PC-9 (cell line): Measurements from ENCODE around the gene DNAJA4. TPM values are rescaled to one million over a fixed set of nuclear protein-coding genes. Genes with fewer than 3 reads are reported as not detected.

Experiments
- BruUV-seq: library from RNA; stranded (reverse); fragments of 400-500 nt; replicated peaks from 2 replicates; lab custom pipeline; 2021; lab: Mats Ljungman, UMichigan
- CTCF ChIA-PET: fragments of 300-600 bp; sonication (Branson Sonifier 250); formaldehyde crosslinking; loops from one replicate; lab custom pipeline; 2022; ENCODE audit warnings: antibody characterized with exemption; lab: Charles Lee
- POLR2A ChIA-PET: fragments of 300-600 bp; sonication (Branson Sonifier 250); formaldehyde crosslinking; loops from one replicate; lab custom pipeline; 2022; ENCODE audit warnings: antibody characterized with exemption; ENCODE audit not compliant: unreplicated experiment; lab: Charles Lee
- DNase-seq, 2 experiments: peaks; one replicate each; pipeline versions ENCODE4 v3.0.0 to v3.0.0-alpha.2; 2015 to 2022; ENCODE audit warnings: mixed read lengths in 1 of 2
- H2AFZ ChIP-seq: fragments of 200-600 bp; sonication (generic); 2 replicates; pipeline ENCODE4 v1.8.1; 2017; ENCODE audit warnings: antibody characterized with exemption
- H3F3A ChIP-seq: fragments of 200-600 bp; sonication (generic); 2 replicates; pipeline ENCODE4 v1.8.1; 2017; ENCODE audit warnings: antibody characterized with exemption, mild to moderate bottlenecking, low read depth; ENCODE audit not compliant: insufficient read depth
- H3K27ac ChIP-seq: fragments of 200-600 bp; sonication (generic); 2 replicates; pipeline ENCODE4 v1.6.1; 2016; ENCODE audit warnings: mixed run types
- H3K27me3 ChIP-seq: fragments of 200-600 bp; sonication (generic); 2 replicates; pipeline ENCODE4 v1.6.1; 2016; ENCODE audit warnings: low read depth, mixed run types; ENCODE audit not compliant: insufficient read depth
- H3K36me3 ChIP-seq: fragments of 200-600 bp; sonication (generic); 2 replicates; pipeline ENCODE4 v1.6.1; 2016; ENCODE audit warnings: low read depth, mixed run types
- H3K4me1 ChIP-seq: fragments of 200-600 bp; sonication (generic); replicated peaks from 2 replicates; pipeline ENCODE4 v1.6.1; 2016; ENCODE audit warnings: mixed run types; ENCODE audit not compliant: insufficient read depth
- H3K4me2 ChIP-seq: fragments of 200-600 bp; sonication (generic); 2 replicates; pipeline ENCODE4 v1.6.1; 2017; ENCODE audit warnings: mixed run types
- H3K4me3 ChIP-seq: fragments of 200-600 bp; sonication (generic); 2 replicates; pipeline ENCODE4 v1.6.1; 2016; ENCODE audit warnings: mixed run types
- H3K79me2 ChIP-seq: fragments of 200-600 bp; sonication (generic); 2 replicates; pipeline ENCODE4 v1.6.1; 2017; ENCODE audit warnings: low read depth, mixed run types
- H3K9me2 ChIP-seq: fragments of 200-600 bp; sonication (generic); 2 replicates; pipeline ENCODE4 v1.8.1; 2017; ENCODE audit warnings: mild to moderate bottlenecking; ENCODE audit not compliant: insufficient read depth
- H3K9me3 ChIP-seq: fragments of 200-600 bp; sonication (generic); 2 replicates; pipeline ENCODE4 v1.8.1; 2016; ENCODE audit warnings: low read depth; ENCODE audit not compliant: insufficient read depth
- H4K20me1 ChIP-seq: fragments of 200-600 bp; sonication (generic); 2 replicates; pipeline ENCODE4 v1.8.1; 2017; ENCODE audit not compliant: insufficient read depth
- CTCF ChIP-seq: fragments of 200-600 bp; sonication (generic); conservative IDR thresholded peaks from 2 replicates; pipeline ENCODE4 v1.6.1; 2017; ENCODE audit warnings: mixed run types, antibody characterized with exemption, mild to moderate bottlenecking, moderate library complexity
- EZH2 ChIP-seq: fragments of 200-600 bp; sonication (generic); IDR thresholded peaks from 2 replicates; pipeline ENCODE4 v1.8.0; 2017; ENCODE audit warnings: antibody characterized with exemption, low read depth
- intact Hi-C: fragments of 100-400 bp; cut with micrococcal nuclease; formaldehyde crosslinking; loops from one replicate; pipeline ENCODE4 v1.10.0; 2022; ENCODE audit not compliant: unreplicated experiment
- total RNA-seq: library from RNA; stranded (reverse); gene quantifications from 2 replicates; pipeline ENCODE4 v1.2.3, GENCODE V29; 2021

Gene DNAJA4
- total RNA-seq, 1 experiment from 2014 or later = 0.35 TPM

GRCh38 chr15:78222745-78223395 lies 41.5 kb upstream of the DNAJA4 start:
- DNase-seq = no peak
- no peak overlapping the region for H3K4me3 ChIP-seq
- CTCF ChIA-PET = no interaction called here
- no peaks in the 10 kb centered on the region for H3F3A ChIP-seq
- TF ChIP-seq CTCF (no peak), EZH2 (no peak)
- no peaks in the 10 kb centered on the region for H3K9me2 ChIP-seq
- intact Hi-C loops = no loop called here
- no peaks in the 10 kb centered on the region for H3K79me2 ChIP-seq
- H2AFZ ChIP-seq = no peak overlapping the region
- H3K4me1 ChIP-seq = peaks cover 15% of the 10 kb centered on the region
- H3K9me3 ChIP-seq = peaks cover 5% of the 10 kb centered on the region; the same call in 1 of the 2 replicates
- H3K4me2 ChIP-seq = no peak overlapping the region
- no peaks in the 10 kb centered on the region for H4K20me1 ChIP-seq
- BruUV-seq = no TSS peak
- POLR2A ChIA-PET = no interaction called here
- H3K27me3 ChIP-seq = no peaks in the 10 kb centered on the region
- H3K36me3 ChIP-seq = no peaks in the 10 kb centered on the region
- no peak overlapping the region for H3K27ac ChIP-seq

- Histone ChIP-seq H3K4me1 (peaks cover 15% of the 10 kb centered on the region), H3K27me3 (no peaks in the 10 kb centered on the region), H4K20me1 (no peaks in the 10 kb centered on the region), H3K9me3 (peaks cover 5% of the 10 kb centered on the region; the same call in 1 of the 2 replicates), H2AFZ (no peak overlapping the region), H3K79me2 (no peaks in the 10 kb centered on the region), H3K9me2 (no peaks in the 10 kb centered on the region), H3K4me3 (no peak overlapping the region), H3K36me3 (no peaks in the 10 kb centered on the region), H3K27ac (no peak overlapping the region), H3K4me2 (no peak overlapping the region), H3F3A (no peaks in the 10 kb centered on the region)
- CTCF ChIA-PET = no interaction called here
- BruUV-seq = no TSS peak
- intact Hi-C loops = no loop called here
- no peak for DNase-seq
- POLR2A ChIA-PET = no interaction called here
- TF ChIP-seq EZH2 = no peak
- no peak for TF ChIP-seq CTCF
Measured at GRCh38 chr15:78223396-78224022, 40.9 kb upstream of the DNAJA4 start.

GRCh38 chr15:78224023-78224411 lies 40.3 kb upstream of the DNAJA4 start:
- Histone ChIP-seq H3K27me3 (no peaks in the 10 kb centered on the region), H2AFZ (no peak overlapping the region), H3K4me3 (no peak overlapping the region), H4K20me1 (no peaks in the 10 kb centered on the region), H3K27ac (no peak overlapping the region), H3K4me2 (no peak overlapping the region), H3K4me1 (peaks cover 15% of the 10 kb centered on the region), H3K79me2 (no peaks in the 10 kb centered on the region), H3F3A (no peaks in the 10 kb centered on the region), H3K36me3 (no peaks in the 10 kb centered on the region), H3K9me3 (peaks cover 5% of the 10 kb centered on the region; the same call in 1 of the 2 replicates), H3K9me2 (no peaks in the 10 kb centered on the region)
- no peak for DNase-seq
- POLR2A ChIA-PET = no interaction called here
- CTCF ChIA-PET = interaction anchor here (1.2 kb wide), 1 partner anchor 28 kb away, joined by 3 read pairs; no protein-coding TSS in a partner anchor
- no TSS peak for BruUV-seq
- intact Hi-C loops = no loop called here
- no peak for TF ChIP-seq EZH2
- TF ChIP-seq CTCF = no peak
